CD14-positive monocyte (primary cell): ENCODE measurements around the gene PCBP3. TPM values are rescaled to one million over a fixed set of nuclear protein-coding genes. Genes with fewer than 3 reads are reported as not detected.

Source experiments
- DNase-seq, 3 donors: peaks; one replicate each; pipeline ENCODE4 v3.0.0-alpha.2; 2011 to 2022
- H2AFZ ChIP-seq: 2 replicates; pipeline ENCODE4 v1.6.0; 2012; ENCODE audit warnings: mild to moderate bottlenecking, low read depth, low read length, inconsistent platforms; ENCODE audit not compliant: insufficient read depth, poor library complexity, severe bottlenecking
- H3K27ac ChIP-seq, 2 donors: 1 replicate in 1 of 2; 2 replicates in 1 of 2; pipeline ENCODE4 v1.5.1; 2012 to 2013; ENCODE audit warnings: low read length in 2 of 2, control low read depth in 1 of 2, inconsistent platforms in 1 of 2, low read depth in 1 of 2, mild to moderate bottlenecking in 1 of 2
- H3K27me3 ChIP-seq, 2 donors: one replicate each; pipeline versions ENCODE4 v1.6.0 to v1.6.1; 2011 to 2013; ENCODE audit warnings: low read length in 2 of 2; ENCODE audit not compliant: control insufficient read depth in 2 of 2, insufficient read depth in 2 of 2
- H3K36me3 ChIP-seq, 2 donors: replicated peaks in 1 of 2; 1 replicate in 1 of 2; 2 replicates in 1 of 2; pipeline versions ENCODE4 v1.5.1 to v1.6.1; 2012 to 2013; ENCODE audit warnings: low read length in 2 of 2, control low read depth in 1 of 2, inconsistent platforms in 1 of 2, mild to moderate bottlenecking in 1 of 2; ENCODE audit not compliant: insufficient read depth in 2 of 2, control insufficient read depth in 1 of 2
- H3K4me1 ChIP-seq, 2 donors: 1 replicate in 1 of 2; 2 replicates in 1 of 2; pipeline versions ENCODE4 v1.5.1 to v1.6.1; 2012 to 2013; ENCODE audit warnings: low read length in 2 of 2, control low read depth in 1 of 2, inconsistent platforms in 1 of 2, mild to moderate bottlenecking in 1 of 2, moderate library complexity in 1 of 2; ENCODE audit not compliant: insufficient read depth in 2 of 2, control insufficient read depth in 1 of 2
- H3K4me2 ChIP-seq: replicated peaks from 2 replicates; pipeline ENCODE3; 2012; ENCODE audit warnings: low read length, moderate library complexity, mild to moderate bottlenecking; ENCODE audit not compliant: poor library complexity, severe bottlenecking; ENCODE audit errors: extremely low read depth
- H3K4me3 ChIP-seq, 3 experiments: fragments of 200-600 bp in 1 of 3; sonication (generic) in 1 of 3; replicated peaks in 1 of 3; 1 replicate in 2 of 3; 2 replicates in 1 of 3; pipeline ENCODE4 v1.5.1; 2011 to 2013; ENCODE audit warnings: low read length in 3 of 3, mild to moderate bottlenecking in 3 of 3, control low read depth in 2 of 3, low read depth in 2 of 3, inconsistent platforms in 1 of 3, moderate library complexity in 1 of 3
- H3K79me2 ChIP-seq: 2 replicates; pipeline ENCODE4 v1.6.0; 2012; ENCODE audit warnings: mild to moderate bottlenecking, control low read depth, inconsistent platforms, low read length, moderate library complexity; ENCODE audit not compliant: insufficient read depth
- H3K9ac ChIP-seq: 2 replicates; pipeline ENCODE4 v1.6.0; 2017; ENCODE audit warnings: low read length, mild to moderate bottlenecking; ENCODE audit not compliant: insufficient read depth, poor library complexity, severe bottlenecking
- H3K9me3 ChIP-seq, 2 donors: replicated peaks in 1 of 2; 1 replicate in 1 of 2; 2 replicates in 1 of 2; pipeline versions ENCODE4 v1.5.1 to v1.6.1; 2012 to 2013; ENCODE audit warnings: low read length in 2 of 2, control low read depth in 1 of 2; ENCODE audit not compliant: control insufficient read depth in 1 of 2, insufficient read depth in 1 of 2
- H4K20me1 ChIP-seq: 2 replicates; pipeline ENCODE4 v1.6.0; 2012; ENCODE audit warnings: mild to moderate bottlenecking, low read length, control low read depth, moderate library complexity; ENCODE audit not compliant: insufficient read depth
- H3K27ac Mint-ChIP-seq, 7 donors: one replicate each; pipeline ENCODE4 v1.8.0; 2020; ENCODE audit warnings: mild to moderate bottlenecking in 7 of 7, mixed read lengths in 7 of 7, moderate library complexity in 6 of 7, inconsistent platforms in 2 of 7
- H3K27me3 Mint-ChIP-seq, 3 donors: one replicate each; pipeline ENCODE4 v1.8.0; 2021 to 2022; ENCODE audit warnings: low read depth in 3 of 3, mild to moderate bottlenecking in 3 of 3, mixed read lengths in 3 of 3, moderate library complexity in 3 of 3, inconsistent platforms in 1 of 3
- H3K36me3 Mint-ChIP-seq, 2 donors: one replicate each; pipeline ENCODE4 v1.8.0; 2020; ENCODE audit warnings: mixed read lengths in 2 of 2, inconsistent platforms in 1 of 2, mild to moderate bottlenecking in 1 of 2
- H3K4me1 Mint-ChIP-seq: one replicate; pipeline ENCODE4 v1.8.0; 2020; ENCODE audit warnings: mild to moderate bottlenecking, mixed read lengths
- H3K4me3 Mint-ChIP-seq, 2 donors: one replicate each; pipeline ENCODE4 v1.8.0; 2020; ENCODE audit warnings: mild to moderate bottlenecking in 2 of 2, mixed read lengths in 2 of 2, moderate library complexity in 1 of 2
- H3K9me3 Mint-ChIP-seq, 7 donors: one replicate each; pipeline ENCODE4 v1.8.0; 2020 to 2022; ENCODE audit warnings: mixed read lengths in 7 of 7, mild to moderate bottlenecking in 6 of 7, moderate library complexity in 6 of 7, inconsistent platforms in 2 of 7
- CTCF ChIP-seq: fragments of 200-600 bp; IDR thresholded peaks from one replicate; pipeline ENCODE4 v1.8.0; 2022; ENCODE audit warnings: antibody characterized with exemption, mild to moderate bottlenecking
- WGBS: methylation state at CpG from one replicate; pipeline ENCODE4 v1.1.5; 2013; ENCODE audit warnings: missing lambda C conversion rate; ENCODE audit not compliant: insufficient coverage; 5-methylcytosine and 5-hydroxymethylcytosine counted together
- intact Hi-C, 2 donors: fragments of 100-400 bp; cut with micrococcal nuclease; formaldehyde crosslinking; loops; one replicate each; pipeline versions ENCODE4 v1.15.0 to v1.15.1; 2023
- polyA plus RNA-seq, 3 donors: library from polyadenylated mRNA; depleted of rRNA in 1 of 3; unstranded in 2 of 3; stranded (reverse) in 1 of 3; fragments of 300-500 nt in 2 of 3; fragments of >200 nt in 1 of 3; fragmentation: Illumina TruSeq in 2 of 3; gene quantifications; 1 replicate in 2 of 3; 2 replicates in 1 of 3; pipeline ENCODE4 v1.2.3, GENCODE V29; 2012 to 2021

PCBP3 gene
- polyA plus RNA-seq, 3 donors, result 0.34 to 0.49 TPM; not detected in 1

GRCh38 chr21:45764792-45765191 lies 121.3 kb downstream of the PCBP3 start:
- DNase-seq, result no peak
- WGBS, result over 99% methylated on average over 9 of the region's 9 CpGs
- no peaks in the 10 kb centered on the region for H3K27me3 Mint-ChIP-seq
- intact Hi-C loops, result no loop called here
- TF ChIP-seq CTCF, result no peak
- Histone ChIP-seq H3K79me2 (no peaks in the 10 kb centered on the region), H3K4me1 (no peaks in the 10 kb centered on the region), H2AFZ (no peak overlapping the region), H4K20me1 (no peaks in the 10 kb centered on the region), H3K9ac (no peak overlapping the region), H3K9me3 (no peaks in the 10 kb centered on the region), H3K4me3 (no peak overlapping the region), H3K4me2 (no peak overlapping the region), H3K27ac (no peak overlapping the region), H3K36me3 (no peaks in the 10 kb centered on the region), H3K27me3 (no peaks in the 10 kb centered on the region)
- no peaks in the 10 kb centered on the region for H3K4me1 Mint-ChIP-seq
- H3K4me3 Mint-ChIP-seq, result no peak overlapping the region
- no peaks in the 10 kb centered on the region for H3K36me3 Mint-ChIP-seq
- H3K27ac Mint-ChIP-seq, result no peak overlapping the region
- H3K9me3 Mint-ChIP-seq, result peaks cover 0 to 2% (median 0%) of the 10 kb centered on the region in 7 donors

GRCh38 chr21:45765375-45765774 lies 121.8 kb downstream of the PCBP3 start:
- Mint-ChIP-seq H3K27me3 (no peaks in the 10 kb centered on the region), H3K36me3 (no peaks in the 10 kb centered on the region), H3K4me3 (no peak overlapping the region), H3K4me1 (no peaks in the 10 kb centered on the region), H3K9me3 (peaks cover 0 to 2% (median 0%) of the 10 kb centered on the region in 7 donors), H3K27ac (peak overlapping the region in 1 of 7 donors; percentile 54)
- TF ChIP-seq CTCF, result no peak
- 95% methylated on average over 11 of the region's 12 CpGs for WGBS
- H4K20me1 ChIP-seq, result no peaks in the 10 kb centered on the region
- H3K9ac ChIP-seq, result no peak overlapping the region
- DNase-seq, result no peak
- no peaks in the 10 kb centered on the region for H3K9me3 ChIP-seq
- no peak overlapping the region for H3K27ac ChIP-seq
- H2AFZ ChIP-seq, result no peak overlapping the region
- H3K79me2 ChIP-seq, result no peaks in the 10 kb centered on the region
- H3K4me2 ChIP-seq, result no peak overlapping the region
- H3K36me3 ChIP-seq, result no peaks in the 10 kb centered on the region
- no peaks in the 10 kb centered on the region for H3K27me3 ChIP-seq
- H3K4me3 ChIP-seq, result no peak overlapping the region
- intact Hi-C loops, result no loop called here
- no peaks in the 10 kb centered on the region for H3K4me1 ChIP-seq
